ENCODE results near the gene HYAL1.

Gene HYAL1

DNA sequence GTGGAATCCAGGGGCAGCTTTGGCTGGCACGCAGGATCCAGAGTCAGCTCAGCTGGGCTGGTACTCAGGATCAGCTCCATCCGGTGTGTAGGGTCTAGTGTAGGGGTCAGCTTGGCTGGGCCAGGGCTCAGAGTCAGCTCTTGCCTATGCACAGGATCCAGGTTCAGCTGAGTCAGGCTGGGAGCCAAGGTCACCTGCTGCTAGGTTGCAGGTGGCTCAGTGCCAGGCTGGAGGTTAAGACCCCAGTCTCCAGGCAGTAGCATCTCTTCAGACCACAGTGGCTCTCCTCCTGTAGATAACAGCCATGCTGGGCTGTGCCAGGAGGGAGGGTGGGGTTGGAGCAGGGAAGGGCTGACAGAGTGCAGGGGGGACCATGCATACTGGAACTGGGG lies 6.0 kb downstream of the HYAL1 start:
- no peak overlapping the region for H3K27ac ChIP-seq
- TF ChIP-seq CTCF (IDR thresholded peaks at IDR 0.05) (no peak), ZFX (IDR thresholded peaks at IDR 0.05; ENCODE audit: borderline replicate concordance) (no peak)

DNA sequence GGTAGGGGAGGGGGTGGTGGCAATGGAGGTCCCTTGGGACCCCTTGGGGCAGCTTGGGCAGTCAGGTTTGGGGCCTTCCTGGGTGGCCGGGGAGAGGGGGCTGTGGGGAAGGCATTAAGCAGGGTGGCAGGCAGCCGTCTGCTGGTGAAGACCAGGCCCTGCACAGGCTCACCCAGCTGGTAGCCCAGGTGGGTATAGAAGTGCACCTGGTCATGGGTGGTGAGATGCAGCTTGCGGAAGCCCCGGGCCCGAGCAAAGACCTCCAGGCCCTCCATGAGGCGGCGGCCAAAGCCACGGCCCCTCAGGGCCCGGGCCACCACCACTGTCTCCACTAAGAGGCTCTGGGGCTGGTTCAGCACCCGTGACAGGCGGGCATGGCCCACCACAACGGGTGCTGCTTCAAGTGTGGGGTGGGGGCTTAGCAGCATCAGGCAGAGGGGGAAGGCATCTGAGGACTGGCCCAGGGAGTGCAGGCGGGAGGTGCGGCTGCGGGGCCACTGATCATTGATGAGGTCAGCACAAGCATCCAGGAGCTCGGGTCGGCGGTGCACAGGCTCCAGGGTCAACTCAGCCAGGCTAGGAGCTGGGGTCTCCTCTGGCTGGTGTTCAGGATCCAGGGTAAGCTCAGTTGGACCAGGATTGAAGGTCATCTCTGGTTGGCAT lies 6.5 kb downstream of the HYAL1 start:
- no peak overlapping the region for H3K27ac ChIP-seq
- TF ChIP-seq ZFX (IDR thresholded peaks at IDR 0.05; ENCODE audit: borderline replicate concordance) (no peak), CTCF (IDR thresholded peaks at IDR 0.05) (no peak)

- TF ChIP-seq CTCF (IDR thresholded peaks at IDR 0.05) (no peak), ZFX (IDR thresholded peaks at IDR 0.05; ENCODE audit: borderline replicate concordance) (no peak)
- H3K27ac ChIP-seq = no peak overlapping the region
Observed at GRCh38 chr3:50295553-50296431, 7.6 kb downstream of the HYAL1 start.

DNA sequence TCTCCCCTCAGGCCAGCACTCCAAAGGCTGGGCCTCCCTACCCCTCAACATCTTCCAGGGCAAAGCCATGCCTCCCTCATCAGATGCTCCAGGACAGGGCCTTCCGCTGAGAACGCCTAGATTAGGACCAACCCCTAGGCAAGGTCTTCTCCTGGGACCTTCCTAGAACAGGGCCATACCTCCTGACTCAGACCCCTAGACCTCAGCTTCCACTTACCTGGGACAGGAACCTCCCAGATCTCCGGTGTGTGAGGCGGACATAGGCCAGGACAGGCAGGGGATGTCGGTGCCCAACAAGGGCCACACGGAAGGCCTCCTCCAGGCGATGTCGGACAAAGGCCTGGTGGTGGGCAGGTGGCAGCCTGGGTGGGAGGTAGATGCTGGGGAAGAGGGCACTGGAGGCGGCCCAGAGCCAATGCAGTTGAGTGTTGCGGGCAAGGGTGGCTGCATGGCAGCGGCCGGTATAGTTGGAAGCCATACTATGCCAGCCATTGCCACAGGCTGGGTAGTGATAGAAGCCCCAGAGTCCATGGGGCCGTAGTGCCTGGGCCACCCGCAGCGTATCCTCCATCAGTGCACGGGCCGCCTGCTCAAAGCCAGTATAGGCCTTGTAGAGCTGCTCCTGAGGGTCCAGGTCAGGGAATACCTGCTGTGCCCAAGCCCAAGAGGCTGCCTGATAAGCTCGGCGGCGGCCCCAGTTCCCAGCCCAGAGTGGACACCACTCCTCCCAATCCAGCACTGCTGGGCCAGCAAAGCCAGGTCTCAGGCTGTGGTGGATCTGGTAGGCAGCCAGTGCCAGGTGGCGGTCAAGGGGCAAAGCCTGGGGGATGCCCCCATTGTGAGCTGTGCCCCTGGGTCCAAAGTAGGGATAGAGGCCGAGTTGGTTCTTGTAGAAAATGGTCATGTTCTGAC lies 8.6 kb downstream of the HYAL1 start:
- no peak overlapping the region for H3K27ac ChIP-seq
- TF ChIP-seq CTCF (IDR thresholded peaks at IDR 0.05) = no peak
- TF ChIP-seq ZFX (IDR thresholded peaks at IDR 0.05; ENCODE audit: borderline replicate concordance) = no peak

DNA sequence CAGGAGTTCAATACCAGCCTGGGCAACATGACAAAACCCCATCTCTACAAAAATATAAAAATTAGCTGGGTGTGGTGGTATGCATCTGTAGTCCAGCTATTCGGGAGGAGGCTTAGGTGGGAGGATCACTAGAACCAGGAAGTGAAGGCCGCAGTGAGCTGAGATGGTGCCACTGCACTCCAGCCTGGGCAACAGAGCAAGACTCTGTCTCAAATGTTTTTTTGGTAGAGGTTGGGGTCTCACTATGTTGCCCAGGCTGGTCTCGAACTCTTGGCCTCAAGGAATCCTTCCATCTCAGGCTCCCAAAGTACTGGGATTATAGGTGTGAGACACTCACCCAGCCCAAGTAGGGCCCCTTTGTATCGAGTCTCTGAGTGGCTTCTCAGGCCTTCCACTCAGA lies 9.3 kb downstream of the HYAL1 start:
- no peak overlapping the region for H3K27ac ChIP-seq
- TF ChIP-seq ZFX (IDR thresholded peaks at IDR 0.05; ENCODE audit: borderline replicate concordance) (no peak), CTCF (IDR thresholded peaks at IDR 0.05) (no peak)

DNA sequence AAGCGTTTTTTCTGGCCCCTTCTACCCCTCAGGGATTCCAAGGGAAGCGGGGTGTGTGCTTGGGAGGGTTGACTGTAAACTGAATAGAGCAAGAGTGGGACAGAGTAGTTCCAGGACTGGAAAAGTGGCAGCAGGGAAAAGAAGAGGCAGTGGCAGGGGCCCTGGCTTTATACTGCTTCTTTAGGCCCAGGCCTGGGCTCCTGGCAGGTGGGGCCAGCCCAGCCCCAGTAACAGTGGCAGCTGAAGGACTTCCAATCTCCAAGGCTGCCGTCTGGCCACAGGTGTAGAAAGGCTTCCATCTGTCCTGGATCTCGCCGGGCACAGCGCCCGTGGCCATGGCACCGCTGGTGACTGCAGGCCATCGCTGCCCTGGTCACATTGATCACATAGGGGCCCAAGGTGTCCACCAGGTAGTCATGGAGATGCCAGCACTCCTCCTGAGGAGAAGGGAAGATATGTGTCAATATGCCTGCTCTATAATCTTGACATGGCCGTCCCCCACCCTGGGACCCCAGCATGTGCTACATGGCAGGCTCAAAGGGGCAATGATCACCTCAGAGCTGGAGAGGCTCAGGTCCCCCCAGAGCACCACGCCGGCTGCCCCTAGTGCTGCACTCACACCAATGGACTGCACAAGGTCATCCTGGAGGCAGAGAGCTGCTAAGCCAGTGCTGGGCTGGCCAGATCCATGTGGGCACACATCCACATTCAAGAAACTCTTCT lies 10.1 kb downstream of the HYAL1 start:
- peak overlapping the region; percentile 89 for H3K27ac ChIP-seq

More for the DNA sequence above, 10.1 kb downstream of the HYAL1 start:
- TF ChIP-seq ZFX (IDR thresholded peaks at IDR 0.05; ENCODE audit: borderline replicate concordance) (no peak), CTCF (IDR thresholded peaks at IDR 0.05) (no peak)

Data from 22Rv1 (cell line).